T-helper 22 cell (primary cell): ENCODE measurements around the gene HPCAL1.

Experiments used
- DNase-seq: peaks from one replicate; pipeline ENCODE4 v3.0.0-alpha.2; 2020; ENCODE audit warnings: low read depth

The HPCAL1 gene

DNA sequence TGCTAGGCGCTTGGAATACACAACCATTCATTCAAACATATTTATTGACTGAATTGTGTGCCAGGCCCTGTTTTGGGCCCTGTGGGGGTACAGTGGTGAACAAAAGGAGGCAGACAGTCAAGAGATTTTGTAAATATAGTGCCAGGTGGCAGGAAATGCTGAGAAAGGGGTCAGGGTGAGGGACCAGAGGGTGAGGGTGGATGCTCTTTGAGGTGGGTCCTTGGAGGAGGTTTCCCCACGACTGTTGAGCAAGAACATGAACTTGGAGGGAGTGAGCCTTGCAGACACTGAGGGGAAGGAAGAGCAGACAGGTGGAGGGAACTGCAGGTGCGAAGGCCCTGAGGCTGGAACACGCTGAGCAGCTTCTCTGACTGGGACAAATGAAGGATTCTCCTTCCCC is 104.7 kb downstream of the HPCAL1 start:
- no peak for DNase-seq

- DNase-seq = peak; percentile 19
Measured at GRCh38 chr2:10407841-10408648, 105.3 kb downstream of the HPCAL1 start.

DNA sequence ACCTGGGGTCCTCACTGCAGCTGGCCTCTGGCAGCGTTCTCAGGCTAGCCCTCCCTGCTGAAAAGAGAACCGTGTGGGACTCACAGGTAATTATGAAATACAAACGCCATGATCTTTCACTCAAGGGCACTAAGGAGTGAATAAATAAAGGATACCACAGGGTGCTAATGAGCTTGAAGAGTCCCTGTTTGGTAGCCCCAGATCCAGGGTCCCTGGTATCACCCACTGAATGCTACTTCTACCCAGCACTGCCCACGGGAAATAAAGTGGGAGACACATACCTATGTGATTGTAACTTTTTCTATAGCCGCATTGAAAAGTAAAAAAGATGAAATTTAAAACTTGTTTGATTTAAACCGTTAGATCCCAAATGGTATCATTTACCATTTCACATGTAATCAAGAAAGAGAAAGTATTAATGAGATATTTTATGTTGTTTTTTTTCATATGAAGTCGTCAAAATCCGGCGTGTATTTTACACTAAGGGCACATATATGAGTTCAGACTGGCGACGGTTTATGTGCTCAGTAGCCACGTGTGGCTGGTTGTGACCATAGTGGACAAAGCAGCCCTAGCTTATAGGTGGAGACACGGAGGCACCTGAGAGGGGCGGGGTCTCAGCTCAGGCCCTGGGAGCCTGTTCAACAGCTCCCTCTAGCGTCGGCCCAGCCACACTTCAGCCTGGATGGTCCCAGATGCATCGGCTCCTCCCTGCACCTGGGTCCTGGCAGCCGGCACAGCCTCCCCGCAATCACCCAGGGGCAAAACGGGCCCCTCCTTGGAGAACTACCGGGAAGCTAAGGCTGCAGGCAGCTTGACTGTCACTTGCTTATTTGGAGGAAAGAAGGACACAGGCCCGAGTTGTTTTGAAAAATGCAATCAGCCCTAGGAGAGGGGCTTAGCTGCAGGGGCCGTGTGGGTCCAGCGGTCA is 106.2 kb downstream of the HPCAL1 start:
- DNase-seq = peak; percentile 62

- no peak for DNase-seq
Measured at GRCh38 chr2:10410001-10410822, 107.5 kb downstream of the HPCAL1 start.

DNA sequence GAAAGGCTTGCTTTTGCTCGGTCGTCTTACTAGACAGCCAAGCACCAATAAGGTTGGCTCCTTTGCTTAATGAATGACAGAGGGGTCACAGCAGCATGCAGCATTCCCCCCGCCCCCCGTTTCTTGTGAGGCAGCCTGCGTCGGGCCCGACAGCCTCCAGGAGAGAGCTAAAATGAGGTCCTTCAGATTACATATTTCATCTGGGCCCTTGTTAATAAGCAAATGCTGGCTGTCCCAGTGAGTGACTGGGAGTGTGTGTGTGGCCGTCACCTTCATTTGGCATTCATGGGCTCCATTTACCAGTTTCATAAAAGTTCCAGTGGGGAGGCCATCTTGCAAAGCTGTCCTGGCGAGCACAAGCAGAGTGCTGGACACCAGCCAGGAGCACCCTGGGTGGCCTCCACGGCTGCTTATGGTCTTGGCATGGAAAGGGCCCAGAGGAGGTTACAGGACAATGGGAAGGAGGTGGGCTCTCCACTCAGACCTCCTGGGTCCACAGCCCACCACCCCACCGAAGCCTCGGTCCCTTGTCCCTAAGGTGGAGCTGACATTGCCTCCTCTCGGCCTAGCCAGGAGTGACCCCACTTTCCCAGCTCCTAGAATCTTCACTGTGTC is 108.2 kb downstream of the HPCAL1 start:
- DNase-seq = no peak

- DNase-seq = no peak
Measured at GRCh38 chr2:10411557-10411956, 108.9 kb downstream of the HPCAL1 start.

GRCh38 chr2:10412380-10412779 is 109.7 kb downstream of the HPCAL1 start:
- DNase-seq = no peak

DNA sequence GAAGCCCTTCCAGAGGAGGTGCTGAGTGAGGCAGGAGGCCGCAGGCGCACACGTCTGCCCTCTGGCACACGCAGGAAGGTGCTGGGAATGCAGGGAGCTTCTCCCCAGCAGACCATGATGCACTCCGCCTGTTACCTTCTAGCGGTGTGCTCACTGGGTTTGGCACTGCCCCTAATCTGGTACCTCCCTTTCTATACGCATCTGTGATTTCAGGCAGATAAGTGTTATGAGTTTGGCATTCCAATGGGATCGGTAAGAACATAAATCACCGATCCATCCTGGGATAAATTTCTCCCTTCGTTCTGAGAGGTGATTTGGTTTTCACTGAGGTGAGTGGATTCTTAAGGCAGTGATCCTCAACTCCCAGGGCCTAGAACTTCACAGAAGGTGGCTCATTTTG is 110.8 kb downstream of the HPCAL1 start:
- no peak for DNase-seq

DNA sequence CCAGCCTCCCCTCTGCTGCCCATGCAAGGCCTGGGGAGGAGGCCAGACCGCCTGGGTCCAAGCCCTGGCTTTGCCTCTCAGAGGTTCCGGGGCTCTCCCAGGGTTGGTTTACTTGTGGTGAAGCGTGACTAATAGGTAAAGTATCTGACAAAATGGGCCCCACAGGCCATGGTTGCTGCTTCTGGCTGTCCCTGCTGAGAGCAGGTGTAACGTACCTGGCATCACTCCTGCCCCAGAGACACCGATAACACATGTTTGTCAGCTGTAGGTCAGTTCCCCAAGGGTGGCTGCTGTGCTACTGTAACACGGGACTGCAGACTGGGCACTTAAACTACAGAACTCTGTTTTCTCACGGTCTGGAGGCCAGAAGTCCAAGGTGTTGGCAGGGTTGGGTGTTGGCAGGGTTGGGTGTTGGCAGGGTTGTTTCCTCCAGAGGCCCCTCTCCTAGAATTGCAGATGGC is 111.3 kb downstream of the HPCAL1 start:
- no peak for DNase-seq

- DNase-seq = no peak
Measured at GRCh38 chr2:10414591-10414990, 111.9 kb downstream of the HPCAL1 start.

DNA sequence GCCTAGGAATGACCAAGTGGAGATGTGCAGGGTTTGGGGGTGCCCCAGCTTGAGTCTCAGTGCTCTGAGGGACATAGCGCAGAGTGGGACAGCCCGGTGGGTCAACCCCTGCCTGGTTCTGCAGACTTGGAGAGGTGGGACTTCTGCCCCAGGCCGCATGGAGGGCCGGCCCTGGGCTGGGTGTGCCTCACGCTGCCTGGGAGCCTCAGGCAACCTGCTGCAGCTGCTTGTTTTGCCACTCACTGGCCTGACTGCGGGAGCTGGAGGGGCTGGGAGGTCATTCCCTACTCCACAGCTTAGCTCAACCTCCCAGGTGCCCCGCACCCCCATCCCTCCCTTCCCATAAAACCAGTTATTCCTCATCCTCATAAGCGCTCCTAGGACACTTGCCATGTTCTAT is 112.3 kb downstream of the HPCAL1 start:
- no peak for DNase-seq

GRCh38 chr2:10415640-10416039 is 112.9 kb downstream of the HPCAL1 start:
- no peak for DNase-seq

DNA sequence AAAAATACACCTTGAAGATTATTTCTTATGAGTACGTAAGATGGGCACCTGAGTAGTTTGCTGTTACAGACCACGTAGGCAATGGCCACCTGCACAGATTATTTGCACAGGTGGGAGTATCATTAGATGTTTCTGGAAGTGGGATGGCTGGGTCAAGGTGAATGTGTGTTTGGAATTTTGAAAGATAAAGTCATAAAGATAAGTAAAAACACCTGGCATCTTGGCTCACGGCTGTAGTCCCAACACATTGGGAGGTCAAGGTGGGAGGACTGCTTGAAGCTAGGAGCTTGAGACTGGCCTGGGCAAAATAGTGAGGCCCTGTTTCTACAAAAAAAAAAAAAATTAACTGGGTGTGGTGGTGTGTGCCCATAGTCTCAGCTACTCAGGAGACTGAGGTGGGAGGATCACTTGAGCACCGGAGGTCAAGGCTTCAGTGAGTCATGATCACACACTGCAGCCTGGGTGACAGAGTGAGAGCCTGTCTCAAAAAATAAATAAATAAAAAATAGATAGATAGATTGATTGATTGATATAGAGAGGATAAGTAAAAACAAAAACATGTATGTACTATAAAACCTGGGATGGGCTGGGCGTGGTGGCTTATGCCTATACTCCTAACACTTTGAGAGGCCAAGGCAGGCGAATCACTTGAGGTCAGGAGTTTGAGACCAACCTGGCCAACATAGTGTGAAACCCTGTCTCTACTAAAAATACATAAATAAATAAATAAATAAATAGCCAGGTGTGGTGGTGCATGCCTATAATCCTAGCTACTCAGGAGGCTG is 115.0 kb downstream of the HPCAL1 start:
- no peak for DNase-seq

DNA sequence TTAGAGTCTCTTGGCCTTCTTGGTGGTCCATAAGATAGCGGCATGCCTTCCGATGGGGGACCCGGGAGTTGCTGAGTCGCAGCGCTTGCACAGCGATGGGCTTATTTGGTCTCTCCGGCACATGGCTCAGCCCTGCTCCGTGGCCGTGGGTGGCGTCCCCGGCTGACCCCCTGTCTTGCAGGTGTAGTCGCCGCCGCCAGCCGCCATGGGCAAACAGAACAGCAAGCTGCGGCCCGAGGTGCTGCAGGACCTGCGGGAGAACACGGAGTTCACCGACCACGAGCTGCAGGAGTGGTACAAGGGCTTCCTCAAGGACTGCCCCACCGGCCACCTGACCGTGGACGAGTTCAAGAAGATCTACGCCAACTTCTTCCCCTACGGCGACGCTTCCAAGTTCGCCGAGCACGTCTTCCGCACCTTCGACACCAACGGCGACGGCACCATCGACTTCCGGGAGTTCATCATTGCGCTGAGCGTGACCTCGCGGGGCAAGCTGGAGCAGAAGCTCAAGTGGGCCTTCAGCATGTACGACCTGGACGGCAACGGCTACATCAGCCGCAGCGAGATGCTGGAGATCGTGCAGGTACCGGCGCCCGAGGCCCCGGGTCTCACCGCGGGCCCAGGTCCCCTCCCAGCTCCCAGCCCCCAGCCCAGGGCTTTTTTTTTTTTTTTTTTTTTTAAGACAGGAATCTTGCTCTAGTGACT is 117.0 kb downstream of the HPCAL1 start:
- DNase-seq = no peak

DNA sequence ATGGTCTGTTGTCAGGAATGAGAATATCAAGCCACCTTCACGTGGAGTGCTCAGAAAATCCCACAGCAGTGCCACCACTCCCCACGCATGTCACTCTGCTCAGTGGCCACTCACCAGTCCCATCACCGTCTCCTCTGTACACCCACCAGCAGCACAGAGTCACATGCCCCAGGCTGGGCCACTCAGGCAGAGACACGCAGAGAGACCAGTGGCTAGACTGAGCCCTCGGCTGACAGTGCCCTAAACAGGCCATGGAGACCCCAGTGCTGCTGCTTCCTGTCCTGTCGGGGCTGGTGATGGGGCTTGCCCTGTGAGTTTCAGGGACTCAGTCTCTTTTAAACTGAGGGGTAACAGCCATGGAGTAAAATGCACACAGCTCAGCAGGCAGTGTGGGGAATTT is 119.5 kb downstream of the HPCAL1 start:
- DNase-seq = no peak

DNA sequence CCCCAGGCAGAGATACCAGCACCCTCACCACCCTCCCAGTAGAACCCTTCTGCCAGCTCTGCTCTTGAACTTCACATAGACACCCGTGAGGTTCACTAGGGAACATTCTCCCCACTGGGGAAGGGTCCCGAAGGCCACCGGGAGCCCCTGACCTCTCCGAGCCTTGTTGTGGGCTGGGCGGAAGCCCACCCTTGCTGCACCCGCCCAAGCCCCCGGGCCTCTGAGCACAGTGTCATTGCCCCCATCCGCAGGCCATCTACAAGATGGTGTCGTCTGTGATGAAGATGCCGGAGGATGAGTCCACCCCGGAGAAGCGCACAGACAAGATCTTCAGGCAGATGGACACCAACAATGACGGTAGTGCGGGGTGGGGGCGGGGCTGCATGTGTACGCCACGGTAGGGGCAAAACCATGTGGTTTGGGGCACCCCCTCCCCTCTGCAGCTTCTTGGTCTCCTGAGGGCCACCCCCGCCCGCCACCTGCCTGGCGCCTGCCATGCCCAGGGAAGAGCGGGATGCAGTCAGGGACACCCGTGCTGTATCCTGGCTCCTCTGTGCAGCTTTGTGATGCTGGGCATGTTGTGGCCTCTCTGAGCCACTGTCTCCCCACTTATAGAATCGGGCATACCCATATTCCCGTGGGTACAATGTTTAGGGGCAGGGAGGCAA is 120.2 kb downstream of the HPCAL1 start:
- DNase-seq = no peak

- no peak for DNase-seq
Measured at GRCh38 chr2:10423400-10423774, 120.7 kb downstream of the HPCAL1 start.

- DNase-seq = no peak
Measured at GRCh38 chr2:10424051-10424450, 121.3 kb downstream of the HPCAL1 start.

DNA sequence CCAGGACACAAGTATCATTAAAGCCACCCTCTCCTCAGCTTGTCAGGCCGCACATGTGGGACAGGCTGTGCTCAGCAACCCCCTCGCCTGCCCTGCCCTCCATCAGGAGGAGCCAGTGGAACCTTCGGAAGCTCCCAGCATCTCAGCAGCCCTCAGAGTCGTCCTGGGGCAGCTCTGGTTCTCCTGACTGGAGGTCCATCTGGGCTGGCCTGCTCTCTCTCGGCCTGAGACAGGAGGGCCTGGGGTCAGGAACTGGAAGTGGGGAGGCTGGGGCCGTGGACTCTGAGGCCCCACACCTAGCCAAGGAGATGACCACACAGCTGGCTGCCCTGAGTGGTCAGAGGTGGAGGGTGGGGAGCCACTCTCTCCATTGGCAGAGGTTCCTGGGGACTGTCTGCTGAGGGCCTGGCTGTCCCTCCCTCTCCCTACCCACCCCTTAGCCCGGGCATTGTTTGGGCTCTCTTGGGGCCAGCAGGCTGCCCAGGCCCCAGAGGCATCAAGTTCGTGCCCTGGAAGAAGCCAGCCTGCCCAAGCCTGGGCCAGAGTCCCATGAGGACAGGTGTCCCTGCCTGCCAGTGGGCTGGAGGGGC is 122.3 kb downstream of the HPCAL1 start:
- no peak for DNase-seq
